WTC11 (cell line): ENCODE data around the gene FAM181A. TPM values are rescaled to one million over a fixed set of nuclear protein-coding genes. Genes with fewer than 3 reads are reported as not detected.

ENCODE experiments used
- ATAC-seq: fragments of 200-7000 bp; cut with Tn5 transposase; 2 replicates; pipeline ENCODE4 v1.10.0; 2021; ENCODE audit warnings: mild to moderate bottlenecking, moderate library complexity
- CTCF ChIA-PET: fragments of 300-600 bp; sonication (Branson Sonifier 250); formaldehyde crosslinking; loops from one replicate; lab custom pipeline; 2021; ENCODE audit warnings: antibody characterized with exemption; lab: Charles Lee
- POLR2A ChIA-PET: fragments of 350-600 bp; sonication (Branson Sonifier 250); formaldehyde crosslinking; loops from one replicate; lab custom pipeline; 2021; ENCODE audit warnings: antibody characterized with exemption; lab: Charles Lee
- DNase-seq: peaks from one replicate; pipeline ENCODE4 v3.0.0; 2021; ENCODE audit warnings: low spot score
- H3K27ac Mint-ChIP-seq: 2 replicates; pipeline ENCODE4 v1.8.0; 2021; ENCODE audit warnings: mixed read lengths
- H3K27me3 Mint-ChIP-seq: 2 replicates; pipeline ENCODE4 v1.8.0; 2021; ENCODE audit warnings: low read depth, mild to moderate bottlenecking, moderate library complexity, mixed read lengths
- H3K36me3 Mint-ChIP-seq: 2 replicates; pipeline ENCODE4 v1.8.0; 2021; ENCODE audit warnings: mixed read lengths
- H3K4me1 Mint-ChIP-seq: 2 replicates; pipeline ENCODE4 v1.8.0; 2022; ENCODE audit warnings: mixed read lengths
- H3K4me3 Mint-ChIP-seq: 2 replicates; pipeline ENCODE4 v1.8.0; 2021; ENCODE audit warnings: mild to moderate bottlenecking, moderate library complexity, mixed read lengths
- H3K9me3 Mint-ChIP-seq: 2 replicates; pipeline ENCODE4 v1.8.0; 2021; ENCODE audit warnings: mixed read lengths
- AFF4 ChIP-seq: sonication (generic); formaldehyde crosslinking; IDR thresholded peaks from 2 replicates; pipeline ENCODE4 v1.8.1; 2023; ENCODE audit warnings: mild to moderate bottlenecking, missing genetic modification reagents, borderline replicate concordance
- ATF2 ChIP-seq: sonication (generic); formaldehyde crosslinking; IDR thresholded peaks from 2 replicates; pipeline ENCODE4 v1.8.1; 2022; ENCODE audit warnings: low read depth, missing genetic modification reagents, borderline replicate concordance
- ETV6 ChIP-seq: sonication (generic); formaldehyde crosslinking; IDR thresholded peaks from 2 replicates; pipeline ENCODE4 v1.8.1; 2022; ENCODE audit warnings: mild to moderate bottlenecking, missing genetic modification reagents
- HMGXB4 ChIP-seq: sonication (generic); formaldehyde crosslinking; IDR thresholded peaks from 2 replicates; pipeline ENCODE4 v1.8.1; 2023; ENCODE audit warnings: mild to moderate bottlenecking, moderate library complexity, missing genetic modification reagents
- IRF2 ChIP-seq: sonication (generic); formaldehyde crosslinking; IDR thresholded peaks from 2 replicates; pipeline ENCODE4 v1.8.0; 2022; ENCODE audit warnings: low read depth, missing genetic modification reagents, borderline replicate concordance
- NR2C2 ChIP-seq: sonication (generic); formaldehyde crosslinking; IDR thresholded peaks from 2 replicates; pipeline ENCODE4 v1.8.0; 2022; ENCODE audit warnings: mild to moderate bottlenecking, missing genetic modification reagents
- OVOL2 ChIP-seq: fragments of 250-450 bp; sonication (Bioruptor Pico); IDR thresholded peaks from 2 replicates; pipeline ENCODE4 v1.9.0; 2021; ENCODE audit warnings: mild to moderate bottlenecking, borderline replicate concordance
- PRRX2 ChIP-seq: fragments of 250-450 bp; sonication (Bioruptor Pico); IDR thresholded peaks from 2 replicates; pipeline ENCODE4 v1.8.0; 2021; ENCODE audit warnings: mild to moderate bottlenecking
- RELA ChIP-seq: sonication (generic); formaldehyde crosslinking; IDR thresholded peaks from 2 replicates; pipeline ENCODE4 v1.8.1; 2022; ENCODE audit warnings: missing genetic modification reagents, mild to moderate bottlenecking, borderline replicate concordance
- TP53 ChIP-seq: sonication (generic); formaldehyde crosslinking; IDR thresholded peaks from 2 replicates; pipeline ENCODE4 v1.8.1; 2023; ENCODE audit warnings: mild to moderate bottlenecking, missing genetic modification reagents
- USF2 ChIP-seq: sonication (generic); formaldehyde crosslinking; IDR thresholded peaks from 2 replicates; pipeline ENCODE4 v1.8.1; 2023; ENCODE audit warnings: mild to moderate bottlenecking, missing genetic modification reagents, moderate library complexity
- ZMAT4 ChIP-seq: fragments of 250-450 bp; sonication (Bioruptor Pico); IDR thresholded peaks from 2 replicates; pipeline ENCODE4 v1.9.0; 2021; ENCODE audit warnings: mild to moderate bottlenecking
- ZNF532 ChIP-seq: fragments of 250-450 bp; sonication (Bioruptor Pico); IDR thresholded peaks from 2 replicates; pipeline ENCODE4 v1.9.0; 2021; ENCODE audit warnings: mild to moderate bottlenecking, borderline replicate concordance
- total RNA-seq: library from RNA; stranded (reverse); gene quantifications from 3 replicates; pipeline ENCODE4 v1.2.3, GENCODE V29; 2021

The FAM181A gene
- total RNA-seq, 1 experiment from 2014 or later = not detected

GRCh38 chr14:93943930-93944329, 16.8 kb downstream of the FAM181A start (continued):
- no peak for TF ChIP-seq AFF4 (CRISPR knock-in tag)
- no peak for TF ChIP-seq NR2C2 (CRISPR knock-in tag)
- TF ChIP-seq RELA = no peak
- no peak for TF ChIP-seq OVOL2 (CRISPR knock-in tag)
- no peak for TF ChIP-seq ZMAT4 (CRISPR knock-in tag)

GRCh38 chr14:93944348-93945069, 17.4 kb downstream of the FAM181A start:
- no peak for TF ChIP-seq ETV6
- H3K27me3 Mint-ChIP-seq = peaks cover 8% of the 10 kb centered on the region
- H3K4me3 Mint-ChIP-seq = no peak overlapping the region
- no peaks in the 10 kb centered on the region for H3K36me3 Mint-ChIP-seq
- CTCF ChIA-PET = interaction anchor here (1.4 to 1.6 kb wide), 2 partner anchors 26 to 58 kb away, joined by 3 to 4 read pairs; no protein-coding TSS in a partner anchor
- no peak overlapping the region for H3K27ac Mint-ChIP-seq
- H3K4me1 Mint-ChIP-seq = peaks cover 8% of the 10 kb centered on the region
- H3K9me3 Mint-ChIP-seq = no peaks in the 10 kb centered on the region
- no peak for DNase-seq
- POLR2A ChIA-PET = no interaction called here
- no peak for ATAC-seq

GRCh38 chr14:93945070-93945399, 17.9 kb downstream of the FAM181A start:
- no peak overlapping the region for H3K27ac Mint-ChIP-seq
- ChIA-PET POLR2A (no interaction called here), CTCF (interaction anchor here (1.0 to 1.6 kb wide), 3 partner anchors 25 to 57 kb away, joined by 3 to 4 read pairs (median 3); no protein-coding TSS in a partner anchor)
- no peaks in the 10 kb centered on the region for H3K9me3 Mint-ChIP-seq
- DNase-seq (no peak), ATAC-seq (no peak)
- TF ChIP-seq ZNF532 (CRISPR knock-in tag) (no peak), OVOL2 (CRISPR knock-in tag) (no peak), ATF2 (CRISPR knock-in tag) (no peak), IRF2 (no peak), HMGXB4 (CRISPR knock-in tag) (no peak), PRRX2 (CRISPR knock-in tag) (no peak), USF2 (no peak), TP53 (no peak), ETV6 (no peak)
- H3K27me3 Mint-ChIP-seq = peaks cover 4% of the 10 kb centered on the region; the same call in 1 of the 2 replicates
- no peaks in the 10 kb centered on the region for H3K36me3 Mint-ChIP-seq
- peaks cover 8% of the 10 kb centered on the region for H3K4me1 Mint-ChIP-seq
- H3K4me3 Mint-ChIP-seq = no peak overlapping the region
